HFFc6 (cell line): ENCODE measurements around the gene ZNRF2. TPM values are rescaled to one million over a fixed set of nuclear protein-coding genes. Genes with fewer than 3 reads are reported as not detected.

Experiments used
- DNase-seq: peaks from one replicate; pipeline ENCODE4 v3.0.0-alpha.2; 2018
- H3K27ac Mint-ChIP-seq: 2 replicates; pipeline ENCODE4 v1.8.0; 2020; ENCODE audit warnings: mild to moderate bottlenecking, mixed read lengths
- H3K27me3 Mint-ChIP-seq: 2 replicates; pipeline ENCODE4 v1.8.0; 2021; ENCODE audit warnings: mild to moderate bottlenecking, moderate library complexity, mixed read lengths; ENCODE audit not compliant: insufficient read depth
- H3K36me3 Mint-ChIP-seq: 2 replicates; pipeline ENCODE4 v1.8.0; 2021; ENCODE audit warnings: low read depth, mixed read lengths
- H3K4me1 Mint-ChIP-seq: 2 replicates; pipeline ENCODE4 v1.8.0; 2020; ENCODE audit warnings: low read depth, mixed read lengths
- H3K4me3 Mint-ChIP-seq: 2 replicates; pipeline ENCODE4 v1.8.0; 2020; ENCODE audit warnings: mild to moderate bottlenecking, moderate library complexity, mixed read lengths
- H3K9me3 Mint-ChIP-seq: 2 replicates; pipeline ENCODE4 v1.8.0; 2020; ENCODE audit warnings: mild to moderate bottlenecking, mixed read lengths
- CTCF ChIP-seq: fragments of 200-600 bp; sonication (generic); IDR thresholded peaks from 2 replicates; pipeline ENCODE4 v1.5.0; 2021; ENCODE audit warnings: antibody characterized with exemption, mild to moderate bottlenecking
- total RNA-seq, 6 experiments: library from RNA; stranded (reverse); fragmentation: NEBNext Ultra II Directional; extraction: Animal tissue kit (Norgen Biotek cat#: 25700); gene quantifications; 2 replicates in 1 of 6; 3 replicates in 5 of 6; pipeline ENCODE4 v1.2.3, GENCODE V29; 2021

ZNRF2 gene
- total RNA-seq, 6 experiments from 2014 or later: 2.3 to 3.1 (median 2.7) TPM

GRCh38 chr7:30249986-30250774 is 34.2 kb upstream of the ZNRF2 start:
- DNase-seq: no peak
- peaks cover 9% of the 10 kb centered on the region for H3K4me1 Mint-ChIP-seq
- no peak overlapping the region for H3K4me3 Mint-ChIP-seq
- peaks cover 38% of the 10 kb centered on the region for H3K27me3 Mint-ChIP-seq
- no peaks in the 10 kb centered on the region for H3K9me3 Mint-ChIP-seq
- TF ChIP-seq CTCF: no peak
- H3K27ac Mint-ChIP-seq: no peak overlapping the region
- no peaks in the 10 kb centered on the region for H3K36me3 Mint-ChIP-seq

- H3K4me3 Mint-ChIP-seq: no peak overlapping the region
- no peaks in the 10 kb centered on the region for H3K36me3 Mint-ChIP-seq
- H3K27ac Mint-ChIP-seq: no peak overlapping the region
- H3K27me3 Mint-ChIP-seq: peaks cover 33% of the 10 kb centered on the region
- no peaks in the 10 kb centered on the region for H3K9me3 Mint-ChIP-seq
- no peak for DNase-seq
- TF ChIP-seq CTCF: no peak
- peaks cover 9% of the 10 kb centered on the region for H3K4me1 Mint-ChIP-seq
These were observed 32.6 kb upstream of the ZNRF2 start for GRCh38 chr7:30251708-30252329.

- H3K9me3 Mint-ChIP-seq: no peaks in the 10 kb centered on the region
- H3K27ac Mint-ChIP-seq: no peak overlapping the region
- no peak for DNase-seq
- no peak for TF ChIP-seq CTCF
- no peaks in the 10 kb centered on the region for H3K36me3 Mint-ChIP-seq
- peaks cover 25% of the 10 kb centered on the region for H3K27me3 Mint-ChIP-seq
- no peak overlapping the region for H3K4me3 Mint-ChIP-seq
- peaks cover 9% of the 10 kb centered on the region for H3K4me1 Mint-ChIP-seq
These were observed 31.3 kb upstream of the ZNRF2 start for GRCh38 chr7:30252885-30253795.

GRCh38 chr7:30253796-30254165 is 30.6 kb upstream of the ZNRF2 start:
- Mint-ChIP-seq H3K9me3 (no peaks in the 10 kb centered on the region), H3K27me3 (peaks cover 21% of the 10 kb centered on the region), H3K4me1 (peaks cover 9% of the 10 kb centered on the region), H3K4me3 (no peak overlapping the region), H3K36me3 (no peaks in the 10 kb centered on the region), H3K27ac (no peak overlapping the region)
- no peak for TF ChIP-seq CTCF
- DNase-seq: no peak

- H3K9me3 Mint-ChIP-seq: no peaks in the 10 kb centered on the region
- H3K27ac Mint-ChIP-seq: no peak overlapping the region
- no peak for DNase-seq
- TF ChIP-seq CTCF: no peak
- H3K4me3 Mint-ChIP-seq: no peak overlapping the region
- H3K27me3 Mint-ChIP-seq: peaks cover 17% of the 10 kb centered on the region
- H3K4me1 Mint-ChIP-seq: peaks cover 9% of the 10 kb centered on the region
- H3K36me3 Mint-ChIP-seq: no peaks in the 10 kb centered on the region
These were observed 30.1 kb upstream of the ZNRF2 start for GRCh38 chr7:30254248-30254647.
